Stimulated activated CD8-positive, alpha-beta memory T cell treated with anti-CD3 and anti-CD28 coated beads, Interleukin-15, amount 100 ng/mL, for 1 hour (primary cell): ENCODE results near the gene TMEM44.
A peak's percentile ranks its signal among the peaks of the same experiment; 100 is the strongest.
"Not testable (repeated sequence)": the region's sequence is repeated elsewhere in the genome, so short reads cannot be mapped to it uniquely, and the experiment has no call there.

Experiments used
- DNase-seq: peaks from one replicate; pipeline ENCODE4 v3.0.0-alpha.2; 2020; ENCODE audit warnings: low read depth

Gene TMEM44

DNA sequence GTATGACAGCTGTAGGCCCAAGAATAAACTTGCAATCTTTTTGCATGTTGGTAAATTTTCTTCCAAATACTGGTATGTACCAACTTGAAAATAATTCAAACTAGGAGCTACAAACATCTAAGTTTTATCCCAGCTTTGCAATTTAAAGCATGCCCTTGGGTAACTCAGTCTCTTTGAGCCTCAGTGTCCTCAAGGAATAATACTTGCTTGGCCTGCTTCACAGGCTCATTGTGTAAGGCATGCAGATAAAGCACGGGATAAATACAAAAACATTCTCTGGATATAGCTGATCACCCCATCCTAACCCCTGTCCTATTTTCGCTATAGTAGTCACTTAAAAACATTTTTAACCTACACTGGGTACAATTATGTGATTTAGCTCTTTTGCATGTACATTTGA, 9.6 kb upstream of the TMEM44 start:
- no peak for DNase-seq

DNA sequence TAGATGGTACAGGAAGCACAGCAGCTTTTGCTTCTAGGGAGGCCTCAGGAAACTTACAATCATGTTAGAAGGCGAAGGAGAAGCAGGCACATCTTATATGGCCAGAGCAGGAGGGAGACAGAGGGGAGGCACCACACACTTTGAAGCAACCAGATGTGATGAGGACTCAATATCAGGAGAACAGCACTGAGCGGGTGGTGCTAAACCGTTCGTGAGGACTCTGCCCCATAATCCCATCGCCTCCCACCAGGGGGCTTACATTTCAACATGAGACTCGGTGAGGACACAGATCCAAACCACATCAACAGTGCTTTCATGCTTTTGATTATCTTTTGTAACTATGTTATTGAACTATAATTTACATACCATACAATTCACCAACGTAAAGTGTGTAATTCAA, 7.6 kb upstream of the TMEM44 start:
- peak; percentile 12 for DNase-seq

GRCh38 chr3:194638991-194639605, 5.9 kb upstream of the TMEM44 start:
- no peak for DNase-seq

- DNase-seq = no peak
Observed at GRCh38 chr3:194637541-194638400, 4.6 kb upstream of the TMEM44 start.

GRCh38 chr3:194637066-194637465, 3.8 kb upstream of the TMEM44 start:
- DNase-seq = no peak

GRCh38 chr3:194632809-194633348, 340 bp downstream of the TMEM44 start:
- no peak for DNase-seq

DNA sequence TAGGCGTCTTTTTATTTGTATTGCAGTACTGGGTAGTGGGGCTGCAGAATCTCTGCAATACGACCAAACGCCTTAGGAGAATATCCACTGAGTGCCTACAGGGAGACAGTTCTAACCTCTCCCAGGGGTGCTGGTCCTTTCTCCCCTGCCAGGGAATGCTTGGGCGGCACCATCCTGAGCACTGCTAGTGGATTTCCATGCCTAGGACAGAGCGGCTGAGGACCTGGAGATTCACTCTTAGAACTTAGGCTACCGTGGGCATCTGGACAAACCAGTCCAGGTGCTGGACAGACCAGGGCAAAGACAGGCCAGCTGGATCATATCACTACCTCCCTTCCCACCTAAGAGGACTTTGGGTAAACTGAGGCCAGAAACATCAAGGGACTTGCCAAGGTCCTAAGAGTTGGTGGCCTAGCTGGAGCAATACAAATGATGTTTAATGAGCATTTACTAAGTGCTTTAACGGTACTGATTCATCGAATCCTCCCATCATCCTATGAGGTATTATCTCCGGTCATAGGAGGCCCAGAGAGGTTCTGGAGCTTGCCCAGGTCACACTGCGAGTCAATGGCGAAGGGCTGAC, 902 bp downstream of the TMEM44 start:
- DNase-seq = no peak

- no peak for DNase-seq
Observed at GRCh38 chr3:194631696-194632095, 1.5 kb downstream of the TMEM44 start.

DNA sequence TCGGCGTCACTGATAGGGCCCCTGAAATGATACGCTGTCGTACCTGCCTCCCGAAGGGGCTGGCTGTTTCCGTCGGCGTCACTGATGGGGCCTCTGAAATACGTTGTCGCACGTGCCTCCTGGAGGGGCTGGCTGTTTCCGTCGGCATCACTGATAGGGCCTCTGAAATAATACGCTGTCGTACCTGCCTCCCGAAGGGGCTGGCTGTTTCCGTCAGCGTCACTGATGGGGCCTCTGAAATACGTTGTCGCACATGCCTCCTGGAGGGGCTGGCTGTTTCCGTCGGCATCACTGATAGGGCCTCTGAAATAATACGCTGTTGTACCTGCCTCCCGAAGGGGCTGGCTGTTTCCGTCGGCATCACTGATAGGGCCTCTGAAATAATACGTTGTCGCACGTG, 2.5 kb downstream of the TMEM44 start:
- not testable (repeated sequence) for DNase-seq

DNA sequence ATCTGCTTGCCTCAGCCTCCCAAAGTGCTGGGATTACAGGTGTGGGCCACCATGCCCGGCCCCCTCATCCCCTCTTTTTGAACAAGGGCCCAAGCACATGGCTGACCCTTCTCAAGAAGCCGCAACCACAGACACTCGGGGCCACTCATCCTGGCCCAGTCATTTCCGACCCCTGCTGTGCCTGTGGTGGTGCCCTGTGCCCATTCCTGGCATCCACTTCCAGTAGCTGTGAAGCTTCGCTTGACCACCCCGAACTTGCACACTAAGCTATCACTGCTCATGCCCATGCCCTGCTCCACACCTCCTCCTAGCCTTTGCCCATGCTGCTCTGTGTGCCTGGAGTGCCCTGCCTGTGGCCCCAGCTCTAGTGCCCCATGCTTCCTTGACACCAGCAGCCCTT, 8.3 kb downstream of the TMEM44 start:
- DNase-seq = no peak

DNA sequence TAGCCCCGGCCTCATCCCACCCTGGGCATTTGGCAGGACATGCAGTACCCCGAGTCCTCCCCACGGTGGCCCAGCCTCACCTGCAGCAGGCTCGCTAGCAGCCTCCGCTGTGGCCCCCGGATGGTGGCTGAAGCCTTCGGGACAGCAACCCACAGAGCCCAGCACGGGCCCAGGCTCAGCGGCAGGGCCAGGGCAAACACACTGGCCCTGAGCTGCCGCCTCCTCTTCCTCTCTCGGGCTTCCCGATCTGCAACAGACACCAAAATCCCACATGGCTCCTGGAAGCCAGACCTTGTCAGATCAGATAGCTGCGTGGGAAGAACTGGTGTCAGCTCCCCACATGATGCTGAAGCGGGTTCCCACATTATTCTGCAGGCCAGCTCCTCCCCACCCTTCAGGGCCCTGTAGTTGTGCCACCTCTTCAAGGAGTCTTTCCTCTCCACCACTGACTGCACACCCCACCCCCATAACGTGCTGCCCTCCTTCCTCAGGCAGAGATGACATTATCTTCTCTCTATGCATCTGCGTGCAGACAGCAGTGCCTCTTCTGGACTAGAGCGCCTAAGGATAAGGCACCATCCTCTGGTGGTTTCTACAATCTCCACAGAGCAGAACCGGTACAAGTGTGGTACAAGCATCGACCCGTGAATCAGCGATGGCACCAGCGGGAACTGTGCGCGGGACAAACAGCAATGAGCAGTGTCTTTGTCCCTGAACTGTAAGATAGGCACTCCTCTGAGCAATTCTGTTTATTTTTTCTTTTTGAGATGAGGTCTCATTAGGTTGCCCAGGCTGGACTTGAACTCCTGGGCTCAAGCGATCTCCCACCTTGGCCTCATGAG, 9.5 kb downstream of the TMEM44 start:
- DNase-seq = no peak

GRCh38 chr3:194622621-194623340, 10.4 kb downstream of the TMEM44 start:
- DNase-seq = no peak

DNA sequence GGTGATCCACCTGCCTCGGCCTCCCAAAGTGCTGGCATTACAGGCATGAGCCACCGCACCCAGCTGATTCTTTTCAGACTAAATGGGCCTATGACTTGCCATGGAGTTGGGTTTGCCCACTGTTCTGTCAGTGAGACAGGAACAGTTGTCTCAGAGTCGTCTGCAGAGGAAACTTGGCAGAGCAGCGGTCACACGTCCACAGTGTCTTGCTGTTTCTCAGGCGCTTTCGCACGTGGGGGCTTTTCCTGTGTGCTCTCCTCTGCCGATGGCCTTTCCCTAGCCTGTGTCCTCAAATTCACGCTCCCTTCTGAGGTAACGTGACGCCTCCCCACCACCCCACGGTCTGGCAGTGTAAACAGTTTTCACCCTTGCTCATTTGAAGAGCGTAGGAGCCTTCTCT, 11.3 kb downstream of the TMEM44 start:
- DNase-seq = no peak

- no peak for DNase-seq
Observed at GRCh38 chr3:194620196-194620595, 13.0 kb downstream of the TMEM44 start.

DNA sequence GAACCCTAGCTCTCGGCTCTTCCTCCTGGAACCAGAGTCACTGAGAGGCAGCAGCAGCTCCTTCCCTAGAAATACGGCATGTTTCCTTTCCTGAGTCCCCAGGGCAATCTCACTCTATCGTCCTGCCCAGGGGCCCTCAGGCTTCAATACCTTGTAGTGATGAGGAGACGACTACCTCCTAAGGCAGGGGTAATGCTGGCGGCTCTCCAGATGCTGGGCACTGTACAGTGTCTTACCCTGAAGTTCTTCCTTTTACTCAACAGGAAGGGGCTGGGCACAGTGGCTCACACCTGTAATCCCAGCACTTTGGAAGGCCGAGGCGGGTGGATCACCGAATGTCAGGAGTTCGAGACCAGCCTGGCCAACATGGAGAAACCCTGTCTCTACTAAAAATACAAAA, 13.5 kb downstream of the TMEM44 start:
- no peak for DNase-seq

DNA sequence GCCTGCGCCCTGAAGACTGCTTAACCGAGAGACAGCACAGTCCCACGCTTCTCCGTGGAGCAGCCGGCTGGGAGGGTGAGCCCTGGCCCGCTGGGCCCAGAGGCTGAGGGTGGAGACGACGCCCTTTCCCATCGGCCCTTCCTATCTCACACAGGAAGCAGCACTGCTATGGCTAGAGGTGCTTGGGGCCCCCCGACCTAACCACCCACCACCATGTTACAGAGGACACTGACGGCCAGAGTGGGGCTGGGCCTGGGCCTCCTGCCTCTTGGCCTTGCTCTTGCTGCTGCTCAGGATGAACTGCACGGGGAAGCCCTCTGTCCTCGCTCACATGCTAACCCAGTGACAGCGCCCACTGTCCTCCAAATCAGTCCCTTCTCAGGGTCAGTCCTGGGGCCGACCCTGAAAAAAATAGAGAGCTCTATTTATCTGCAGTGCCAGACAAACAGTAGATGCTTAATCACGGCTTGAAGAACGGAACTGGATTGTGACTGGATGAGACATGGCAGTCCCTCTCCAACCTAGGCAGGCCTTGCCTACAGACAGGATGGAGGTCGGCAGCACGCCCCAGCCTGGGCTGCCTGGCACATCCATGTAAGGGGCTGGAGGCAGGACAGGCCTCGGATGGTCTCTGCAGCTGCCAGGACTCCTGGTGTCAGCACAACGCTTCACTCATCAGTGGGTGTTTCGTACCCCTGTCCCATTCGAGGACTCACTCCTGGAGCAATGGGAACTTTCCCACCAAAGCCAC, 14.2 kb downstream of the TMEM44 start:
- no peak for DNase-seq

DNA sequence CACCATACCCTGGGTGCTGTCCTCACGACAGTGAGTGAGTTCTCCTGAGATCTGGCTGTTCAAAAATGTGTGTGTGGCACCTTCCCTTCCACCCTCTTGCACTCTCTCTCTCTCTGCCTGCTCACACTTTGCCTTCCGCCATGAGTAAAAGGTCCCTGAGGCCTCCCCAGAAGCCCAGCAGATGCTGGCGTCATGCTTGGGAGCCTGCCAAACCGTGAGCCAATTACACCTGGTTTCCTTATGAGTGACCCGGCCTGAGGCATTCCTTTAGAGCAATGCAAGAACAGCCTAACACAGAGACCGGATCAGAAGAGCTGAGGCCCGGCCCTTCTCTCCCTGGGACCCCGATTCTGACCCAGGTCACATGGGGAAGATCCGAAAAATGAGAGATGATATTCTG, 15.4 kb downstream of the TMEM44 start:
- no peak for DNase-seq

- no peak for DNase-seq
Observed at GRCh38 chr3:194617143-194617671, 16.0 kb downstream of the TMEM44 start.

- no peak for DNase-seq
Observed at GRCh38 chr3:194615226-194615625, 18.0 kb downstream of the TMEM44 start.

DNA sequence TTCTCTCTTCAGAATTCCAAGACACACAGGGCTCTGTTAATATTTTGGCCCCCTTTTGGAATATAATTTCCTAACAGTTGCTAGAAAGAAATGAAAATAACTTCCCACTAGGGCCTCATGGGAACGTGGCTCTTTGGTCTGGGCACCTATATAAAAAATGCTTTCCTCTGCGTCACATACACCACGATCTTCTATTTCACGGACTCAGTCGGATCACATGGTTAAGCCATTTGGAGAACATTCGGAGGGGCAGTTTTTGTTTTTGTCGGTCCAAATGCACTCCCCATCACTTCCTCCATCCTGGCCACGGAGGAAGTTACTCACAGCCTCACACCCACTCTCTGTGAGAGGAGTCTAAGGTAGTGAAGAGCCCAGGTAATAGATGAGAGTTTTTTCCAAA, 21.0 kb downstream of the TMEM44 start:
- no peak for DNase-seq
